GM23338 (cell line): ENCODE measurements around the gene WIPF3. TPM values are rescaled to one million over a fixed set of nuclear protein-coding genes. Genes with fewer than 3 reads are reported as not detected.

Experiments used
- ATAC-seq: fragments of 200-7000 bp; cut with Tn5 transposase; 3 replicates; pipeline ENCODE4 v1.9.1; 2020
- DNase-seq: peaks from one replicate; pipeline ENCODE4 v3.0.0-alpha.2; 2015; ENCODE audit warnings: low spot score
- H2AFZ ChIP-seq: fragments of 200-600 bp; sonication (generic); 2 replicates; pipeline ENCODE4 v1.8.0; 2016; ENCODE audit warnings: antibody characterized with exemption, mild to moderate bottlenecking, moderate library complexity
- H3F3A ChIP-seq: fragments of 200-600 bp; sonication (generic); replicated peaks from 2 replicates; pipeline ENCODE4 v1.8.0; 2017; ENCODE audit warnings: antibody characterized with exemption, mixed run types, low read depth
- H3K27ac ChIP-seq: fragments of 200-600 bp; sonication (generic); 2 replicates; pipeline ENCODE4 v1.6.1; 2016; ENCODE audit warnings: low read depth
- H3K27me3 ChIP-seq: fragments of 200-600 bp; sonication (generic); 2 replicates; pipeline ENCODE4 v1.8.0; 2016; ENCODE audit warnings: mild to moderate bottlenecking, mixed run types, moderate library complexity; ENCODE audit not compliant: insufficient read depth
- H3K36me3 ChIP-seq: fragments of 200-600 bp; sonication (generic); 2 replicates; pipeline ENCODE4 v1.8.0; 2016; ENCODE audit warnings: mild to moderate bottlenecking; ENCODE audit not compliant: insufficient read depth
- H3K4me1 ChIP-seq: fragments of 200-600 bp; sonication (generic); 2 replicates; pipeline ENCODE4 v1.8.0; 2016; ENCODE audit warnings: mild to moderate bottlenecking, moderate library complexity; ENCODE audit not compliant: insufficient read depth
- H3K4me2 ChIP-seq: fragments of 200-600 bp; sonication (generic); 2 replicates; pipeline ENCODE4 v1.7.1; 2017; ENCODE audit warnings: mixed run types
- H3K4me3 ChIP-seq: fragments of 200-600 bp; sonication (generic); 2 replicates; pipeline ENCODE4 v1.6.1; 2016; ENCODE audit warnings: mixed run types
- H3K79me2 ChIP-seq: fragments of 200-600 bp; sonication (generic); replicated peaks from 2 replicates; pipeline ENCODE4 v1.8.0; 2017; ENCODE audit warnings: mild to moderate bottlenecking; ENCODE audit not compliant: insufficient read depth
- H3K9me2 ChIP-seq: fragments of 200-600 bp; sonication (generic); 2 replicates; pipeline ENCODE4 v1.8.0; 2017; ENCODE audit not compliant: insufficient read depth
- H4K20me1 ChIP-seq: fragments of 200-600 bp; sonication (generic); replicated peaks from 2 replicates; pipeline ENCODE4 v1.8.0; 2017; ENCODE audit warnings: mild to moderate bottlenecking; ENCODE audit not compliant: insufficient read depth
- H3K27ac Mint-ChIP-seq: 2 replicates; pipeline ENCODE4 v1.8.0; 2020; ENCODE audit warnings: inconsistent platforms, mild to moderate bottlenecking, moderate library complexity, mixed read lengths
- H3K27me3 Mint-ChIP-seq: 3 replicates; pipeline ENCODE4 v1.8.0; 2022; ENCODE audit warnings: low read depth, mild to moderate bottlenecking, moderate library complexity, mixed read lengths, inconsistent platforms; ENCODE audit not compliant: insufficient read depth, poor library complexity
- H3K36me3 Mint-ChIP-seq: 3 replicates; pipeline ENCODE4 v1.8.0; 2021; ENCODE audit warnings: low read depth, mild to moderate bottlenecking, inconsistent platforms, moderate library complexity, mixed read lengths
- H3K4me1 Mint-ChIP-seq: 3 replicates; pipeline ENCODE4 v1.8.0; 2020; ENCODE audit warnings: mild to moderate bottlenecking, inconsistent platforms, mixed read lengths
- H3K4me3 Mint-ChIP-seq: 3 replicates; pipeline ENCODE4 v1.8.0; 2021; ENCODE audit warnings: moderate library complexity, mild to moderate bottlenecking, inconsistent platforms, mixed read lengths
- H3K9me3 Mint-ChIP-seq: 3 replicates; pipeline ENCODE4 v1.8.0; 2020; ENCODE audit warnings: moderate library complexity, mild to moderate bottlenecking, inconsistent platforms, mixed read lengths
- CREB1 ChIP-seq: fragments of 250-450 bp; sonication (Bioruptor Pico); IDR thresholded peaks from 2 replicates; pipeline ENCODE4 v1.5.0; 2020; ENCODE audit warnings: low read depth, mild to moderate bottlenecking, moderate library complexity
- CTCF ChIP-seq, 2 experiments: fragments of 200-600 bp in 1 of 2; sonication (generic) in 1 of 2; conservative IDR thresholded peaks; 2 replicates each; pipeline versions ENCODE4 v1.5.1 to v1.6.1; 2016 to 2017; ENCODE audit warnings: antibody characterized with exemption in 2 of 2, low read depth in 2 of 2, mild to moderate bottlenecking in 2 of 2, moderate library complexity in 1 of 2
- ETS1 ChIP-seq: IDR thresholded peaks from 2 replicates; pipeline ENCODE4 v1.6.1; 2016; ENCODE audit warnings: antibody characterized with exemption
- EZH2phosphoT487 ChIP-seq: fragments of 200-600 bp; sonication (generic); IDR thresholded peaks from one replicate; pipeline ENCODE4 v1.8.1; 2018; ENCODE audit warnings: antibody characterized with exemption; ENCODE audit not compliant: unreplicated experiment
- JUNB ChIP-seq: IDR thresholded peaks from one replicate; pipeline ENCODE4 v1.6.1; 2016; ENCODE audit warnings: antibody characterized with exemption; ENCODE audit not compliant: unreplicated experiment
- NANOG ChIP-seq: IDR thresholded peaks from 2 replicates; pipeline ENCODE4 v1.6.1; 2016; ENCODE audit warnings: antibody characterized with exemption, borderline replicate concordance
- ZNF114 ChIP-seq: fragments of 250-450 bp; sonication (Bioruptor Pico); IDR thresholded peaks from 2 replicates; pipeline ENCODE4 v1.5.0; 2020; ENCODE audit warnings: mild to moderate bottlenecking, moderate library complexity
- ZNF331 ChIP-seq: fragments of 250-450 bp; sonication (Bioruptor Pico); IDR thresholded peaks from 2 replicates; pipeline ENCODE4 v1.5.0; 2020; ENCODE audit warnings: low read depth, mild to moderate bottlenecking, moderate library complexity
- ZNF462 ChIP-seq: fragments of 250-450 bp; sonication (Bioruptor Pico); IDR thresholded peaks from 2 replicates; pipeline ENCODE4 v1.5.0; 2020; ENCODE audit warnings: mild to moderate bottlenecking, moderate library complexity
- polyA plus RNA-seq: library from polyadenylated mRNA; unstranded; fragments of >200 nt; fragmentation: Nextera tagmentation; extraction: Ambion mirVana; gene quantifications from 2 replicates; pipeline ENCODE4 v1.2.1, GENCODE V29; 2016
- total RNA-seq: library from RNA; depleted of rRNA; stranded (reverse); fragments of >200 nt; shearing (Covaris generic); gene quantifications from 2 replicates; pipeline ENCODE4 v1.2.3, GENCODE V29; 2014

Gene WIPF3
- total and polyA plus RNA-seq, 2 experiments from 2014 or later = 5.7 to 11.4 TPM

- H2AFZ ChIP-seq = no peak overlapping the region
- no peak overlapping the region for H3K4me2 ChIP-seq
- Mint-ChIP-seq H3K4me3 (no peak overlapping the region), H3K27ac (no peak overlapping the region), H3K27me3 (no peaks in the 10 kb centered on the region), H3K4me1 (no peaks in the 10 kb centered on the region), H3K9me3 (no peaks in the 10 kb centered on the region), H3K36me3 (peaks cover under 1% of the 10 kb centered on the region; the same call in 1 of the 3 replicates)
- H3K4me3 ChIP-seq = no peak overlapping the region
- no peaks in the 10 kb centered on the region for H3K27me3 ChIP-seq
- no peaks in the 10 kb centered on the region for H3K4me1 ChIP-seq
- DNase-seq (no peak), ATAC-seq (no peak)
- no peak overlapping the region for H3K27ac ChIP-seq
- no peaks in the 10 kb centered on the region for H3K9me2 ChIP-seq
- no peaks in the 10 kb centered on the region for H3K79me2 ChIP-seq
- H3K36me3 ChIP-seq = no peaks in the 10 kb centered on the region
- no peak for TF ChIP-seq CREB1
- no peak for TF ChIP-seq EZH2phosphoT487
- no peak for TF ChIP-seq ZNF331
- TF ChIP-seq JUNB = no peak
- no peak for TF ChIP-seq ZNF114 (CRISPR knock-in tag)
- no peak for TF ChIP-seq NANOG
- H4K20me1 ChIP-seq = peaks cover 5% of the 10 kb centered on the region
- no peaks in the 10 kb centered on the region for H3F3A ChIP-seq
Observed at GRCh38 chr7:29917641-29918040, 111.3 kb downstream of the WIPF3 start.

- ATAC-seq (no peak), DNase-seq (no peak)
- H3K79me2 ChIP-seq = no peaks in the 10 kb centered on the region
- no peaks in the 10 kb centered on the region for H3K4me1 Mint-ChIP-seq
- no peak overlapping the region for H2AFZ ChIP-seq
- TF ChIP-seq NANOG = no peak
- no peaks in the 10 kb centered on the region for H3K27me3 Mint-ChIP-seq
- H3K4me3 ChIP-seq = no peak overlapping the region
- no peaks in the 10 kb centered on the region for H3F3A ChIP-seq
- no peak overlapping the region for H3K4me3 Mint-ChIP-seq
- no peaks in the 10 kb centered on the region for H3K9me2 ChIP-seq
- no peak overlapping the region for H3K4me2 ChIP-seq
- no peak overlapping the region for H3K27ac Mint-ChIP-seq
- peaks cover 8% of the 10 kb centered on the region; the same call in 2 of the 3 replicates for H3K36me3 Mint-ChIP-seq
- H3K27ac ChIP-seq = no peak overlapping the region
- H3K4me1 ChIP-seq = no peaks in the 10 kb centered on the region
- peaks cover 15% of the 10 kb centered on the region for H4K20me1 ChIP-seq
- peaks cover 4% of the 10 kb centered on the region; the same call in 1 of the 2 replicates for H3K36me3 ChIP-seq
- no peaks in the 10 kb centered on the region for H3K27me3 ChIP-seq
- no peaks in the 10 kb centered on the region for H3K9me3 Mint-ChIP-seq
Observed at GRCh38 chr7:29918850-29919249, 112.5 kb downstream of the WIPF3 start.

GRCh38 chr7:29919790-29920189 lies 113.5 kb downstream of the WIPF3 start:
- Histone ChIP-seq H3K4me2 (no peak overlapping the region), H3K27me3 (no peaks in the 10 kb centered on the region), H2AFZ (no peak overlapping the region), H3K36me3 (peaks cover 4% of the 10 kb centered on the region; the same call in 1 of the 2 replicates), H3K79me2 (no peaks in the 10 kb centered on the region), H3K9me2 (no peaks in the 10 kb centered on the region), H3K27ac (no peak overlapping the region), H3K4me3 (no peak overlapping the region), H3K4me1 (no peaks in the 10 kb centered on the region), H3F3A (no peaks in the 10 kb centered on the region), H4K20me1 (peaks cover 15% of the 10 kb centered on the region)
- H3K36me3 Mint-ChIP-seq = peaks cover 10% of the 10 kb centered on the region; the same call in 2 of the 3 replicates
- H3K4me3 Mint-ChIP-seq = no peak overlapping the region
- peaks cover 2% of the 10 kb centered on the region for H3K27me3 Mint-ChIP-seq
- no peaks in the 10 kb centered on the region; the same call in 2 of the 3 replicates for H3K4me1 Mint-ChIP-seq
- ATAC-seq (no peak), DNase-seq (no peak)
- no peaks in the 10 kb centered on the region for H3K9me3 Mint-ChIP-seq
- H3K27ac Mint-ChIP-seq = no peak overlapping the region
- TF ChIP-seq ETS1 (no peak), ZNF462 (CRISPR knock-in tag) (no peak), ZNF114 (CRISPR knock-in tag) (no peak), CTCF (conservative IDR thresholded peaks at IDR 0.05; ENCODE audit: low read depth in 2 of 2) (no peak)
